Measurements from ENCODE around the gene ZFP1.
"Not testable (repeated sequence)": the region's sequence is repeated elsewhere in the genome, so short reads cannot be mapped to it uniquely, and the experiment has no call there.

ZFP1 gene

GRCh38 chr16:75209944-75210343 lies 61.6 kb downstream of the ZFP1 start:
- Histone ChIP-seq H3K4me1 (ENCODE audit: control insufficient read depth, insufficient read depth, low read length) (no peaks in the 10 kb centered on the region), H3K9me3 (ENCODE audit: control insufficient read depth, insufficient read depth, low read length) (no peaks in the 10 kb centered on the region), H3K27ac (ENCODE audit: low read length) (no peak overlapping the region), H3K4me3 (ENCODE audit: low read length) (no peak overlapping the region), H3K27me3 (ENCODE audit: control insufficient read depth, insufficient read depth, low read length) (no peaks in the 10 kb centered on the region), H3K36me3 (ENCODE audit: control insufficient read depth, insufficient read depth, low read length) (no peaks in the 10 kb centered on the region)
- no CpG with 5 or more reads among the region's 5 CpGs for WGBS (ENCODE audit: insufficient coverage, insufficient read length)
- no peak for DNase-seq (ENCODE audit: low read depth, low spot score)

GRCh38 chr16:75211286-75211685 lies 63.0 kb downstream of the ZFP1 start:
- no CpG with 5 or more reads among the region's 10 CpGs for WGBS (ENCODE audit: insufficient coverage, insufficient read length)
- H3K27me3 ChIP-seq (ENCODE audit: control insufficient read depth, insufficient read depth, low read length), result not testable (repeated sequence)

GRCh38 chr16:75216127-75216526 lies 67.8 kb downstream of the ZFP1 start:
- Histone ChIP-seq H3K9me3 (ENCODE audit: control insufficient read depth, insufficient read depth, low read length) (no peaks in the 10 kb centered on the region), H3K4me1 (ENCODE audit: control insufficient read depth, insufficient read depth, low read length) (no peaks in the 10 kb centered on the region), H3K27ac (ENCODE audit: low read length) (no peak overlapping the region), H3K4me3 (ENCODE audit: low read length) (no peak overlapping the region), H3K36me3 (ENCODE audit: control insufficient read depth, insufficient read depth, low read length) (no peaks in the 10 kb centered on the region), H3K27me3 (ENCODE audit: control insufficient read depth, insufficient read depth, low read length) (no peaks in the 10 kb centered on the region)
- no peak for DNase-seq (ENCODE audit: low read depth, low spot score)
- WGBS (ENCODE audit: insufficient coverage, insufficient read length), result no CpG with 5 or more reads among the region's 2 CpGs

More at GRCh38 chr16:75211286-75211685, 63.0 kb downstream of the ZFP1 start:
- H3K9me3 ChIP-seq (ENCODE audit: control insufficient read depth, insufficient read depth, low read length); H3K36me3 ChIP-seq (ENCODE audit: control insufficient read depth, insufficient read depth, low read length); H3K27ac ChIP-seq (ENCODE audit: low read length); H3K4me3 ChIP-seq (ENCODE audit: low read length); DNase-seq (ENCODE audit: low read depth, low spot score); H3K4me1 ChIP-seq (ENCODE audit: control insufficient read depth, insufficient read depth, low read length): not testable (repeated sequence)

GRCh38 chr16:75216576-75216975 lies 68.3 kb downstream of the ZFP1 start:
- DNase-seq (ENCODE audit: low read depth, low spot score), result no peak
- Histone ChIP-seq H3K9me3 (ENCODE audit: control insufficient read depth, insufficient read depth, low read length) (no peaks in the 10 kb centered on the region), H3K4me3 (ENCODE audit: low read length) (no peak overlapping the region), H3K4me1 (ENCODE audit: control insufficient read depth, insufficient read depth, low read length) (no peaks in the 10 kb centered on the region), H3K36me3 (ENCODE audit: control insufficient read depth, insufficient read depth, low read length) (no peaks in the 10 kb centered on the region), H3K27ac (ENCODE audit: low read length) (no peak overlapping the region), H3K27me3 (ENCODE audit: control insufficient read depth, insufficient read depth, low read length) (no peaks in the 10 kb centered on the region)
- no CpG with 5 or more reads among the region's 7 CpGs for WGBS (ENCODE audit: insufficient coverage, insufficient read length)

- Histone ChIP-seq H3K27me3 (ENCODE audit: control insufficient read depth, insufficient read depth, low read length) (no peaks in the 10 kb centered on the region), H3K9me3 (ENCODE audit: control insufficient read depth, insufficient read depth, low read length) (no peaks in the 10 kb centered on the region), H3K4me3 (ENCODE audit: low read length) (no peak overlapping the region), H3K36me3 (ENCODE audit: control insufficient read depth, insufficient read depth, low read length) (no peaks in the 10 kb centered on the region), H3K4me1 (ENCODE audit: control insufficient read depth, insufficient read depth, low read length) (no peaks in the 10 kb centered on the region), H3K27ac (ENCODE audit: low read length) (no peak overlapping the region)
- no peak for DNase-seq (ENCODE audit: low read depth, low spot score)
- no CpG with 5 or more reads among the region's 11 CpGs for WGBS (ENCODE audit: insufficient coverage, insufficient read length)
Observed at GRCh38 chr16:75217389-75217851, 69.1 kb downstream of the ZFP1 start.

- no peaks in the 10 kb centered on the region for H3K27me3 ChIP-seq (ENCODE audit: control insufficient read depth, insufficient read depth, low read length)
- DNase-seq (ENCODE audit: low read depth, low spot score), result no peak
- no peaks in the 10 kb centered on the region for H3K36me3 ChIP-seq (ENCODE audit: control insufficient read depth, insufficient read depth, low read length)
- H3K4me3 ChIP-seq (ENCODE audit: low read length), result no peak within 1 kb of the TSS
- no peaks in the 10 kb centered on the region for H3K4me1 ChIP-seq (ENCODE audit: control insufficient read depth, insufficient read depth, low read length)
- no peak within 1 kb of the TSS for H3K27ac ChIP-seq (ENCODE audit: low read length)
- no peaks in the 10 kb centered on the region for H3K9me3 ChIP-seq (ENCODE audit: control insufficient read depth, insufficient read depth, low read length)
- WGBS (ENCODE audit: insufficient coverage, insufficient read length), result no CpG with 5 or more reads among the region's 19 CpGs
Observed at GRCh38 chr16:75218256-75219076, 70.1 kb downstream of the ZFP1 start, which contains the start of gene CTRB1. Gene CTRB1, plus strand, starts transcription at chr16:75218988. Its CDS starts 20 bp downstream, at chr16:75219008.

GRCh38 chr16:75219088-75219487 lies 70.8 kb downstream of the ZFP1 start:
- Histone ChIP-seq H3K4me1 (ENCODE audit: control insufficient read depth, insufficient read depth, low read length) (no peaks in the 10 kb centered on the region), H3K4me3 (ENCODE audit: low read length) (no peak overlapping the region), H3K9me3 (ENCODE audit: control insufficient read depth, insufficient read depth, low read length) (no peaks in the 10 kb centered on the region), H3K36me3 (ENCODE audit: control insufficient read depth, insufficient read depth, low read length) (no peaks in the 10 kb centered on the region), H3K27ac (ENCODE audit: low read length) (no peak overlapping the region), H3K27me3 (ENCODE audit: control insufficient read depth, insufficient read depth, low read length) (no peaks in the 10 kb centered on the region)
- WGBS (ENCODE audit: insufficient coverage, insufficient read length), result no CpG with 5 or more reads among the region's 4 CpGs
- DNase-seq (ENCODE audit: low read depth, low spot score), result no peak

- no peaks in the 10 kb centered on the region; the same call in 1 of the 2 replicates for H3K4me1 ChIP-seq (ENCODE audit: control insufficient read depth, insufficient read depth, low read length)
- no peak for DNase-seq (ENCODE audit: low read depth, low spot score)
- no peak overlapping the region for H3K27ac ChIP-seq (ENCODE audit: low read length)
- no CpG with 5 or more reads among the region's 5 CpGs for WGBS (ENCODE audit: insufficient coverage, insufficient read length)
- no peak overlapping the region for H3K4me3 ChIP-seq (ENCODE audit: low read length)
- no peaks in the 10 kb centered on the region for H3K9me3 ChIP-seq (ENCODE audit: control insufficient read depth, insufficient read depth, low read length)
- no peaks in the 10 kb centered on the region for H3K36me3 ChIP-seq (ENCODE audit: control insufficient read depth, insufficient read depth, low read length)
- no peaks in the 10 kb centered on the region for H3K27me3 ChIP-seq (ENCODE audit: control insufficient read depth, insufficient read depth, low read length)
Observed at GRCh38 chr16:75219838-75220237, 71.5 kb downstream of the ZFP1 start.

All from iPS DF 6.9 (cell line).